ENCODE measurements around the gene TBCK. TPM values are rescaled to one million over a fixed set of nuclear protein-coding genes. Genes with fewer than 3 reads are reported as not detected.
"Not testable (repeated sequence)": the region's sequence is repeated elsewhere in the genome, so short reads cannot be mapped to it uniquely, and the experiment has no call there.

The TBCK gene
- total and polyA plus RNA-seq, 2 of the 8 experiments (the other 6 are each of a cell fraction or from before 2014, with no cell fraction given): 10.2 to 18.7 TPM

GRCh38 chr4:106119949-106120555, 196.0 kb downstream of the TBCK start:
- H3K14ac ChIP-seq (ENCODE audit: insufficient read length); H4K8ac ChIP-seq (ENCODE audit: extremely low read depth, insufficient read depth, low read length): not testable (repeated sequence)

More at GRCh38 chr4:106119949-106120555, 196.0 kb downstream of the TBCK start:
- H2BK20ac ChIP-seq (ENCODE audit: low read length); H2BK12ac ChIP-seq (ENCODE audit: low read depth, low read length); H3K36me3 ChIP-seq (ENCODE audit: control insufficient read depth in 2 of 4, insufficient read depth in 4 of 4, low read length in 3 of 4); H3K23me2 ChIP-seq (ENCODE audit: low read depth, low read length); H3K4me3 ChIP-seq (ENCODE audit: extremely low read depth in 1 of 4, insufficient read depth in 2 of 4, low read depth in 3 of 4, low read length in 4 of 4); H3K4me2 ChIP-seq (ENCODE audit: insufficient read depth in 1 of 2, low read depth in 2 of 2, low read length in 2 of 2); H2BK5ac ChIP-seq (ENCODE audit: low read depth, low read length); H3K4me1 ChIP-seq (replicated peaks in 1 of 4; ENCODE audit: control insufficient read depth in 3 of 4, insufficient read depth in 4 of 4, low read length in 3 of 4); H3K23ac ChIP-seq (ENCODE audit: insufficient read length); H4K91ac ChIP-seq (replicated peaks; ENCODE audit: insufficient read length, low read length); H2AK5ac ChIP-seq (ENCODE audit: low read depth, low read length); H3K9me3 ChIP-seq (ENCODE audit: insufficient read depth in 2 of 2, low read depth in 1 of 2, low read length in 1 of 2); H2BK120ac ChIP-seq (replicated peaks; ENCODE audit: low read depth, low read length); H3K79me1 ChIP-seq (ENCODE audit: low read depth, low read length); H3K4ac ChIP-seq (replicated peaks; ENCODE audit: insufficient read length, low read depth, low read length); FAIRE-seq; H3K27ac ChIP-seq (ENCODE audit: low read depth, low read length); H2BK15ac ChIP-seq (ENCODE audit: low read length); H3K18ac ChIP-seq (ENCODE audit: extremely low read depth, low read length); H3K56ac ChIP-seq (replicated peaks; ENCODE audit: insufficient read length, low read depth, low read length); H4K5ac ChIP-seq (ENCODE audit: insufficient read length, low read depth, low read length); H3K9ac ChIP-seq (replicated peaks in 1 of 4; ENCODE audit: extremely low read depth in 1 of 4, low read depth in 3 of 4, low read length in 3 of 4); CTCF ChIA-PET (ENCODE audit: partially characterized antibody); H3K79me2 ChIP-seq (ENCODE audit: control insufficient read depth in 1 of 2, insufficient read depth in 2 of 2, low read length in 2 of 2); H2AFZ ChIP-seq (ENCODE audit: low read length); H3K27me3 ChIP-seq (replicated peaks in 1 of 4; ENCODE audit: control insufficient read depth in 3 of 4, extremely low read depth in 1 of 4, insufficient read depth in 3 of 4, low read length in 3 of 4); H4K20me1 ChIP-seq (replicated peaks in 1 of 2; ENCODE audit: control insufficient read depth in 1 of 2, insufficient read depth in 2 of 2, low read length in 2 of 2): not testable (repeated sequence)
- DNase-seq (ENCODE audit: low read depth in 1 of 2, low spot score in 2 of 2): peak in 1 of 2 experiments; percentile 49
- POLR2A ChIA-PET (ENCODE audit: partially characterized antibody): interaction anchor here (1.2 kb wide), 1 partner anchor 25 kb away, joined by 3 read pairs; no protein-coding TSS in a partner anchor
- WGBS, 2 experiments (ENCODE audit: extremely low coverage in 1 of 2, insufficient coverage in 1 of 2, insufficient read length in 1 of 2, insufficient replicate concordance in 2 of 2, low coverage in 1 of 2, low lambda C conversion rate in 2 of 2, missing lambda C conversion rate in 1 of 2): 93% methylated on average over 24 of the region's 28 CpGs; no CpG with 5 or more reads in 1 of the 2 experiments
